Measurements from ENCODE around the gene TFDP1.

GRCh38 chr13:113618455-113618854 lies 33.9 kb downstream of the TFDP1 start:
- TF ChIP-seq, protein P1, sequence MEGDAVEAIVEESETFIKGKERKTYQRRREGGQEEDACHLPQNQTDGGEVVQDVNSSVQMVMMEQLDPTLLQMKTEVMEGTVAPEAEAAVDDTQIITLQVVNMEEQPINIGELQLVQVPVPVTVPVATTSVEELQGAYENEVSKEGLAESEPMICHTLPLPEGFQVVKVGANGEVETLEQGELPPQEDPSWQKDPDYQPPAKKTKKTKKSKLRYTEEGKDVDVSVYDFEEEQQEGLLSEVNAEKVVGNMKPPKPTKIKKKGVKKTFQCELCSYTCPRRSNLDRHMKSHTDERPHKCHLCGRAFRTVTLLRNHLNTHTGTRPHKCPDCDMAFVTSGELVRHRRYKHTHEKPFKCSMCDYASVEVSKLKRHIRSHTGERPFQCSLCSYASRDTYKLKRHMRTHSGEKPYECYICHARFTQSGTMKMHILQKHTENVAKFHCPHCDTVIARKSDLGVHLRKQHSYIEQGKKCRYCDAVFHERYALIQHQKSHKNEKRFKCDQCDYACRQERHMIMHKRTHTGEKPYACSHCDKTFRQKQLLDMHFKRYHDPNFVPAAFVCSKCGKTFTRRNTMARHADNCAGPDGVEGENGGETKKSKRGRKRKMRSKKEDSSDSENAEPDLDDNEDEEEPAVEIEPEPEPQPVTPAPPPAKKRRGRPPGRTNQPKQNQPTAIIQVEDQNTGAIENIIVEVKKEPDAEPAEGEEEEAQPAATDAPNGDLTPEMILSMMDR (IDR thresholded peaks at IDR 0.05) = no peak
- no peak for TF ChIP-seq POLR2A (IDR thresholded peaks at IDR 0.05)
